CD4-positive, alpha-beta T cell treated with Interleukin-17A for 4 hours (primary cell): ENCODE results near the gene CAVIN3.
A peak's percentile ranks its signal among the peaks of the same experiment; 100 is the strongest.

Source experiments
- DNase-seq: peaks from one replicate; pipeline ENCODE4 v3.0.0-alpha.2; 2020; ENCODE audit warnings: mixed read lengths

The CAVIN3 gene, protein sequence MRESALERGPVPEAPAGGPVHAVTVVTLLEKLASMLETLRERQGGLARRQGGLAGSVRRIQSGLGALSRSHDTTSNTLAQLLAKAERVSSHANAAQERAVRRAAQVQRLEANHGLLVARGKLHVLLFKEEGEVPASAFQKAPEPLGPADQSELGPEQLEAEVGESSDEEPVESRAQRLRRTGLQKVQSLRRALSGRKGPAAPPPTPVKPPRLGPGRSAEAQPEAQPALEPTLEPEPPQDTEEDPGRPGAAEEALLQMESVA

GRCh38 chr11:6320411-6321155 lies at the start of gene CAVIN3:
Gene CAVIN3, minus strand, starts transcription at chr11:6320501. Its CDS starts 25 bp downstream, at chr11:6320476.
- no peak for DNase-seq

DNA sequence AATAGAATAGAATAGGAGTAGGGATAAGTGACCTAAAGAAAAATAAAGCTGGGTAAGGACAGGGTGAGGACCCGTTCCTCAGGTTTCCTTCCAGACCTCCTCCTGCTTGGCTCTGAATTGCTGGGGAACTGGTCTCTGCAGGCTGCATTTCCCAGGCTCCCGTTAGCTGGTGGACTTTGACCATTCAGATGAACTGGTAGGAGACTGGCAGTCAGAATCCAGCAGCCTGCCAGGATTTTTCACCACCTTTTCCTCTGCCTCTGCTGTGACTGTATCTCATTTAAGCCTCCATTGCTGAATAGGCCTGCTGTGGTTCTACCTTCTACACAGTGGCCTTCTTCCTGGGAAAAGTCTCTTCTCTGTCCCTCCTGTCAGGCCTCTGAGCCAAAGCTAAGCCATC lies 45.4 kb upstream of the CAVIN3 start:
- DNase-seq = no peak

DNA sequence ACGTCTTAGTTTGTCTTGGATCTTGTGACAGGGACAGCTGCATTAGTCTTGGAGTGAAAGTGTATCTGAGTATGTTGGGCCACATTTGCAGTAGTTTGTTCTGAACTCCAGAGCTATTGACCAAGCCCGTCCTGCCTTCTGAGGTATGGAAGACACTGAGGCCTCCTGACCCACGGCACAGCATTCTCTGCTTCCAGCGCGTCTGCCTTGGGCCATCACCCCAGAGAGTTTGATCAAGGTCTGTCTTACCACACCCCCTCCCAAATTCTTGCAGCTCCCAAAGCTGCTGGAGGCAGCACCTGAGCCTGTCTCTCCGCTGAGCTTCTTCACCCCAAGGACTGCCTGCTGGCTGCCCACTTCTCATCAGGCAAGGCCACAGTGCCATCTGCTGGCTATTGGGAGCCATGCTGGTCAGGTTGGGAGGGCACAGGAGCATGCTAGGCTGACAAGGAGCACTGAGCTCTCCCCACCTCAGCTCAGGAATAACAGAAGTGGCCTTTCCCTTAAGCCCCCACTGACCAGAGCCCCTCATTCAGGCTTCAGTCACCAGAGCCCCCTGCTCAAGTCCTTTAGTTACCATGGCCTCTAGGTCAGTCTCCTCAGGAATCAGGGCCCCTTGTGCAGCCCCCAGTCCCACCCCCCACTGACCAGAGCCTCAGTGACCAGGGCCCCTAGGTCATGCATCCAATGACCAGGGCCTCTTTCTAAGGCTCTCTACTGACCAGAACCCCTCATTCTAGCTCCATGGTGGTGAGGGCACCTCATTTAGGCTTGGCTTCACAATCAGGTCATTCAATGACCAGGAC lies 42.8 kb upstream of the CAVIN3 start:
- DNase-seq = peak; percentile 72

- DNase-seq = no peak
These were observed 42.0 kb upstream of the CAVIN3 start for GRCh38 chr11:6362185-6362872.

- no peak for DNase-seq
These were observed 39.9 kb upstream of the CAVIN3 start for GRCh38 chr11:6360183-6360582.

DNA sequence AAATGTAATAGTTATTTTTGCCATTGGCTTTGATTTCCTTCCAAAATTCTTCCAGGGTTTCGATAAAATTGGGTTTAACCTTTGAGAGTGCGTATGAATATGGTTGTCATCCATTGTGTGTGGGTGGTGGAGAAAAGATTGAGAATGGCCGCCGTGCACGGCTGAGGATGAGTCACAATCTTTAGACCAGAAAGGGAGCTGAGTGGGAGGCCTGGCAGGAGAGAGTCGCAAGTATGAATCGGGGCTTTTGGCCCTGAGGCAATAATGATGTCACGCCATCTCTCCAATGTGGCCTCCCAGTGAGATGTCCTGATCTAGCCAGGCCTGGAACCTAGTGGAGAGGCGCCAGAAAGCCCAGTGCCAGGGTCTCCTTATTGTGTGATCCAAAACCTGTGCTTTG lies 36.9 kb upstream of the CAVIN3 start:
- no peak for DNase-seq

DNA sequence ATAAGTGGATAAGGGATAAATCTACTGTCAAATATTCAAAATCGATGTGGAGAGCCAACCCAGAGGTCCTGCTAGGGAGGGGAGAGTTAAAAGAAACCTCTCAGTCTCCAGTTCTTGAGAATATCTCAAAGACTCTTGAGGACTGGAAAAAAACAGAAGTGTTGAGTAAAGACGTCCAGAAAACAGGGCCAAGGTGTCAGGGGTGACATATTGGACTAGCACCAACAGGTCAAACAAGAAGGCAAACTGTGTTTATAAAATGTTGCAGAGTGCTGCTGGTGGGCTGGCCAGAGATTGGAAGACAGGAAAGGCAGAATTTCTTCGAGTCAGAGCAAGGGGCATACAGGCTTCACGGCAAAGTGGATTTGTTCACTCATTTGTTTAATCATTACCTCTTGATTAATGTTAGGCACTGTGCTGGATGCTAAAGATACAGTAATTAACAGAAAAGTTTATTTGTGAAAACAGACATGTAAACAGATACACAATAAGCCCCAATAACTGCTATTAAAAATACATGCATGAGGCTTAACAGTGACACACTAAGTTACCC lies 36.3 kb upstream of the CAVIN3 start:
- no peak for DNase-seq

DNA sequence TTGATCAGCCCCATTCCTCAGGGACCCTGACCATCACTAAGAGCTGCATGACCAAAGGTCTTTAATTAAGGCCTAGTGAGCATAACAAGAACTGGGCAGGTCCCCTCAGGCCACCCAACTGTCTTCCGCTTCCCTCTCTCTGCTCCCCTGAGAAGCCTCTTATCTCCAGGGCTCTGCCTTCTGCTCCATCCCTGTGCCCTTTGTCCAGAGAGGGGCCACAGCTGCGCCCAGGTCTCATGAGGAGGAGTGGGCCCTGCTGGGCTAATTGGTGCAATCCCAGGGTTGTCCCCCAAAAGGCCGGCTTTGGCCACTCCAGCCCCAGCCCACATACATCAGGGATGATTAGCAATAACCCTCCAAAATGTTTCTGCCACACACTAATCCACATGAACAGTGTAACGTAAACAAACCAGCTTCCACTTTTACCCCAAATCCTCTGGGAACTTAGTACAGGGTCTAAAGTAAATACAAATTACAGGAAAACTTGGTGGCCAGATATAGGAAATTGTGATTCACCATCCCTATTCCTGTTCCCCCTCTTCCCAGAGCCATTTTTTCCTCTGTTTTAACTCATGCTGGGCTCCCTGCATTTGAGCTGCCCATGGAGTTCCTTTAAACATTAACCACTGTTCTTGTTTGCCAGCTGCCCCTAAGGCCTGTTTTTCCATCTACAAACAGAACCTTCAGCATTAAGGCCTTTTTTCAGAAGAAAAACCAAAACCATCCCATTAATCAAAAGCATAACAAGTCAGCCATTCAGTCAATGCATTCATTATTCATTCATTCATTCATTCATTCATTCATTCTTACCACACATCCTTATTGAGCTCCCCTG lies 34.6 kb upstream of the CAVIN3 start:
- DNase-seq = no peak

- peak; percentile 66 for DNase-seq
These were observed 33.2 kb upstream of the CAVIN3 start for GRCh38 chr11:6353367-6353987.

- DNase-seq = no peak
These were observed 31.6 kb upstream of the CAVIN3 start for GRCh38 chr11:6351782-6352382.

DNA sequence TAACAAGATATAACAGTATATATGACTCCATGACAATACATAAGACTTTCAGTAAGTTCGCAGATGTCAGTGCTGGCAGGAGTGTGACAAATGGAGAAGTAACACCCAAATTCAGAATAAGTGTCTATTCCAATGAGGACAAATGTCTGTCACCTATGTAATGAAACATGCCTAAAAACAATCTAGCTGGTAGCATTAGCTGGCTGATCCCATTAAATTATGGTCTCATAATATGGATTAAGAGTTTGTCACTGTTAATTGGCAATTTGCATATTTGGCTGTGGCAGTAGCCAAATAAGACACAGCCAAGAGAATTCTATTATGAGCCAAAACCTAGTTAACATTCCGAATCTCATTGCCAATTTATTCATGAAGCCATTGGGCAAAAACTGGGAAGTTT lies 30.2 kb upstream of the CAVIN3 start:
- no peak for DNase-seq

DNA sequence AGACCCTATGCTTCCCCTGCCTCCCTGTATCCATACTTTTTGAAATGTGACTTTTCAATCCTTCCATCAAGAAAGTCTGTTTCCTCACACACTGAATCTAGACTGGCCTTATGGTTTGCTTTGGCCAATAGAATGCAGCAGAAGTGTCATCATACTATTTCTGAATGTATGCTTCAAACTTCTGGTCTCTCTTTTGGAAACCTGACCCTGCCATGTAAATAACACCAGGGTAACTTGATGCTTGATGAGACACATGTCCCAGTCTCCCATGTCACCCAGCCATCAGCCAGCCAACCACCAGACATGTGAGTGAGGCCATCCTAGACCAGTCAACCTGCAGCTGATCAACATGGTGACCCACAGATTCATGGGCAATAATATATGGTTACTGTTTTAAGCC lies 29.7 kb upstream of the CAVIN3 start:
- DNase-seq = no peak

GRCh38 chr11:6345366-6345765 lies 25.1 kb upstream of the CAVIN3 start:
- no peak for DNase-seq

DNA sequence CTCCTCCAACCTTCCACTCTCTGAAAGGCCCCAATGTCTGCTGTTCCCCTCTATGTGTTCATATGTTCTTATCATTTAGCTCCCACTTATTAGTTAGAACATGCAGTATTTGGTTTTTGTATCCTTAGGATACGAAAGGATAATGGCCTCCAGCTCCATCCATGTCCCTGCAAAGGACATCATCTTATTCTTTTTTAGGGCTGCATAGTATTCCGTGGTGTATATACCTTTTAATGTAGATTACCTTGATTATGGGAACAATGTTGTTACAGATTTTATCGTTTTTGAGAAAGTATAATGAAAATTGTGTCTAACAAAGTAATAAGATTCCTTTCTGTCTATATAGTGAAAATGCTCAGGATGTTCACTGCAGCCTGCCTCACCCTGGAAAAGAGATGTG lies 16.0 kb upstream of the CAVIN3 start:
- no peak for DNase-seq

GRCh38 chr11:6334806-6335205 lies 14.5 kb upstream of the CAVIN3 start:
- no peak for DNase-seq

- no peak for DNase-seq
These were observed 12.8 kb upstream of the CAVIN3 start for GRCh38 chr11:6333095-6333494.

- no peak for DNase-seq
These were observed 11.8 kb upstream of the CAVIN3 start for GRCh38 chr11:6332066-6332465.

DNA sequence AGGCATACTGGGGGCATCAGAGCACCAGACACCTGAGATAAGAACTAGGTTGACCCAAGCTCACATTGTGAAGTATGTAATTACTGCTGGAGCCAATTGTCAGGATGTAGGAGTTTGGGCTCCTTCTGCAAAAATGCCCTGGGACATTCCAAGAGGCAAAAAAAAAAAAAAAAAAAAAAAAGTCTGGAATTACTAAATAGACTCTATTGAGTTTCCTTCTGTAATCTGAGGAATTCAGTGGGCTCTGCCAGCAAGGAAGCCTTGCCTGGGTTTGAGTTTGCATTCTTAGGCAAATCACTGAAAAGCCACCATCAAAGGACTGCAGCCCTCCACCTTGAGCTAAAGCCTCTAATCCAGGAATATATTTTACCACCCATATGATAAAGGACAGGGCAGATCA lies 8.0 kb upstream of the CAVIN3 start:
- DNase-seq = no peak

GRCh38 chr11:6327806-6328205 lies 7.5 kb upstream of the CAVIN3 start:
- no peak for DNase-seq

DNA sequence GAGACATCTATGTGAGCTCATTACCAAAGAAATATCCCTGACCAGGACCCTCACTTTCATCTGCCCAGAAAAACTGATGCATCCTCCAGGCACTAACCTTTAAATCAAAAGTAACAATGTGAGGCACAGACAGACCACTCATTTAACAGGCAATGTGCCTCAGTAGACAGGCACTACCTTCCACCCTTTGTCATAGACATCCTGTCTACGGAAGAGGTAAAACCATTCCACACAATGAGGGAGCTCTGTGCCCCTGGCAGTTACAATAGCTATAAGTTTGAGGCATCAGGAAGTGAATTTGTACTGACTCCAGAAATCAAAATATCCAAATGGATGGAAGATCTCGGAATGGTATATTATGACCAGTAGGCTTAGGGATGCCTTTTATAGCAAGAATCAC lies 6.7 kb upstream of the CAVIN3 start:
- DNase-seq = no peak

GRCh38 chr11:6326303-6326702 lies 6.0 kb upstream of the CAVIN3 start:
- DNase-seq = no peak
